Activated naive CD4-positive, alpha-beta T cell treated with anti-CD3 and anti-CD28 coated beads, Interleukin-2, amount 50 U/mL, for 16 hours (primary cell): Measurements from ENCODE around the gene ATP6V0E2.

Source experiments
- DNase-seq: peaks from one replicate; pipeline ENCODE4 v3.0.0-alpha.2; 2020

The ATP6V0E2 gene

GRCh38 chr7:149864751-149865150 lies 9.0 kb upstream of the ATP6V0E2 start:
- no peak for DNase-seq

GRCh38 chr7:149865437-149865836 lies 8.3 kb upstream of the ATP6V0E2 start:
- DNase-seq, result peak; percentile 47

GRCh38 chr7:149866139-149866778 lies 7.5 kb upstream of the ATP6V0E2 start:
- no peak for DNase-seq

GRCh38 chr7:149866779-149867447 lies 6.9 kb upstream of the ATP6V0E2 start:
- DNase-seq, result no peak

GRCh38 chr7:149867762-149868622 lies 5.8 kb upstream of the ATP6V0E2 start:
- no peak for DNase-seq

GRCh38 chr7:149868623-149869290 lies 5.0 kb upstream of the ATP6V0E2 start:
- no peak for DNase-seq

GRCh38 chr7:149869291-149869650 lies 4.5 kb upstream of the ATP6V0E2 start:
- no peak for DNase-seq

GRCh38 chr7:149869867-149870266 lies 3.9 kb upstream of the ATP6V0E2 start:
- DNase-seq, result no peak

- DNase-seq, result no peak
These were observed 3.5 kb upstream of the ATP6V0E2 start for GRCh38 chr7:149870274-149870673.

- DNase-seq, result peak; percentile 43
These were observed 2.9 kb upstream of the ATP6V0E2 start for GRCh38 chr7:149870701-149871483.

- DNase-seq, result no peak
These were observed 2.2 kb upstream of the ATP6V0E2 start for GRCh38 chr7:149871576-149871975.

GRCh38 chr7:149872419-149873073 lies 1.2 kb upstream of the ATP6V0E2 start:
- no peak for DNase-seq

GRCh38 chr7:149873970-149874643 lies 338 bp downstream of the ATP6V0E2 start:
- DNase-seq, result no peak

- no peak for DNase-seq
These were observed 867 bp downstream of the ATP6V0E2 start for GRCh38 chr7:149874644-149875028.

GRCh38 chr7:149875396-149875795 lies 1.6 kb downstream of the ATP6V0E2 start:
- no peak for DNase-seq

GRCh38 chr7:149877890-149878522 lies 4.2 kb downstream of the ATP6V0E2 start:
- DNase-seq, result no peak

GRCh38 chr7:149878523-149878921 lies 4.8 kb downstream of the ATP6V0E2 start:
- no peak for DNase-seq

- no peak for DNase-seq
These were observed 5.5 kb downstream of the ATP6V0E2 start for GRCh38 chr7:149879271-149879743.

- DNase-seq, result no peak
These were observed 6.2 kb downstream of the ATP6V0E2 start for GRCh38 chr7:149879766-149880637.
